Vagina (tissue), 2 donors: ENCODE data around the gene PTPRG. TPM values are rescaled to one million over a fixed set of nuclear protein-coding genes. Genes with fewer than 3 reads are reported as not detected.

Experiments
- DNase-seq, 2 donors: peaks; one replicate each; pipeline ENCODE4 v3.0.0-alpha.2; 2017; ENCODE audit errors: extremely low spot score in 2 of 2
- H3K27ac ChIP-seq: fragments of 200-600 bp; sonication (generic); one replicate; pipeline ENCODE4 v1.5.1; 2019
- H3K27me3 ChIP-seq: fragments of 200-600 bp; sonication (generic); one replicate; pipeline ENCODE4 v1.5.1; 2019
- H3K36me3 ChIP-seq, 2 donors: fragments of 200-600 bp; sonication (generic); one replicate each; pipeline ENCODE4 v1.5.1; 2017 to 2019
- H3K4me1 ChIP-seq: fragments of 200-600 bp; sonication (generic); one replicate; pipeline ENCODE4 v1.5.1; 2019
- H3K4me3 ChIP-seq, 2 donors: fragments of 200-600 bp; sonication (generic); 1 replicate in 1 of 2; 2 replicates in 1 of 2; pipeline ENCODE4 v1.5.1; 2016 to 2019
- H3K9me3 ChIP-seq: fragments of 200-600 bp; sonication (generic); one replicate; pipeline ENCODE4 v1.5.1; 2019
- CTCF ChIP-seq, 3 experiments: fragments of 450-650 bp in 2 of 3; fragments of 200-600 bp in 1 of 3; sonication (generic) in 1 of 3; IDR thresholded peaks; one replicate each; pipeline ENCODE4 v1.5.1; 2017 to 2019; ENCODE audit warnings: antibody characterized with exemption in 3 of 3, mild to moderate bottlenecking in 2 of 3, moderate library complexity in 2 of 3
- POLR2A ChIP-seq, 2 donors: fragments of 450-650 bp; IDR thresholded peaks; one replicate each; pipeline ENCODE4 v1.6.1; 2017; ENCODE audit warnings: antibody characterized with exemption in 2 of 2, mild to moderate bottlenecking in 2 of 2, moderate library complexity in 2 of 2
- POLR2AphosphoS5 ChIP-seq, 2 donors: sonication (generic); formaldehyde crosslinking; IDR thresholded peaks; one replicate each; pipeline ENCODE4 v1.9.0; 2017; ENCODE audit warnings: antibody characterized with exemption in 2 of 2, mild to moderate bottlenecking in 2 of 2, low read depth in 1 of 2; ENCODE audit not compliant: insufficient read depth in 1 of 2
- intact Hi-C: fragments of 100-400 bp; cut with DNase I; formaldehyde crosslinking; loops from one replicate; pipeline ENCODE4 v1.15.1; 2023
- total RNA-seq: library from RNA; depleted of rRNA; stranded (reverse); fragments of >200 nt; gene quantifications from one replicate; pipeline ENCODE4 v1.2.3, GENCODE V29; 2016

PTPRG gene
- total RNA-seq, 1 donor from 2014 or later: 47.6 TPM

- no peaks in the 10 kb centered on the region for H3K9me3 ChIP-seq
- TF ChIP-seq CTCF (IDR thresholded peaks at IDR 0.05) (no peak), POLR2AphosphoS5 (IDR thresholded peaks at IDR 0.05; ENCODE audit: insufficient read depth in 1 of 2, low read depth in 1 of 2) (no peak), POLR2A (IDR thresholded peaks at IDR 0.05) (no peak)
- H3K4me1 ChIP-seq: no peaks in the 10 kb centered on the region
- no peak overlapping the region for H3K4me3 ChIP-seq
- H3K27ac ChIP-seq: no peak overlapping the region
- intact Hi-C loops: loop anchor here (10.0 kb wide), 1 partner anchor 456 kb away; no protein-coding TSS in a partner anchor
- no peak for DNase-seq
- H3K27me3 ChIP-seq: no peaks in the 10 kb centered on the region
- no peaks in the 10 kb centered on the region for H3K36me3 ChIP-seq
Observed at GRCh38 chr3:62119139-62119538, 557.8 kb downstream of the PTPRG start.

GRCh38 chr3:62122819-62123218 lies 561.4 kb downstream of the PTPRG start:
- intact Hi-C loops: no loop called here
- Histone ChIP-seq H3K4me1 (no peaks in the 10 kb centered on the region), H3K27me3 (no peaks in the 10 kb centered on the region), H3K4me3 (no peak overlapping the region), H3K36me3 (no peaks in the 10 kb centered on the region), H3K9me3 (no peaks in the 10 kb centered on the region), H3K27ac (no peak overlapping the region)
- no peak for TF ChIP-seq POLR2A (IDR thresholded peaks at IDR 0.05)
- no peak for TF ChIP-seq CTCF (IDR thresholded peaks at IDR 0.05)
- TF ChIP-seq POLR2AphosphoS5 (IDR thresholded peaks at IDR 0.05; ENCODE audit: insufficient read depth in 1 of 2, low read depth in 1 of 2): no peak
- DNase-seq: no peak

GRCh38 chr3:62125380-62125779 lies 564.0 kb downstream of the PTPRG start:
- no peak for DNase-seq
- no peaks in the 10 kb centered on the region for H3K27me3 ChIP-seq
- no peak for TF ChIP-seq CTCF (IDR thresholded peaks at IDR 0.05)
- TF ChIP-seq POLR2A (IDR thresholded peaks at IDR 0.05): no peak
- no peak for TF ChIP-seq POLR2AphosphoS5 (IDR thresholded peaks at IDR 0.05; ENCODE audit: insufficient read depth in 1 of 2, low read depth in 1 of 2)
- H3K4me1 ChIP-seq: no peaks in the 10 kb centered on the region
- intact Hi-C loops: no loop called here
- no peak overlapping the region for H3K4me3 ChIP-seq
- H3K27ac ChIP-seq: no peak overlapping the region
- no peaks in the 10 kb centered on the region for H3K36me3 ChIP-seq
- H3K9me3 ChIP-seq: no peaks in the 10 kb centered on the region

- Histone ChIP-seq H3K36me3 (no peaks in the 10 kb centered on the region), H3K4me1 (no peaks in the 10 kb centered on the region), H3K4me3 (no peak overlapping the region), H3K9me3 (no peaks in the 10 kb centered on the region), H3K27me3 (no peaks in the 10 kb centered on the region), H3K27ac (no peak overlapping the region)
- intact Hi-C loops: no loop called here
- DNase-seq: no peak
- no peak for TF ChIP-seq POLR2AphosphoS5 (IDR thresholded peaks at IDR 0.05; ENCODE audit: insufficient read depth in 1 of 2, low read depth in 1 of 2)
Observed at GRCh38 chr3:62127116-62127515, 565.7 kb downstream of the PTPRG start.

GRCh38 chr3:62128051-62128450 lies 566.7 kb downstream of the PTPRG start:
- DNase-seq: no peak

More at GRCh38 chr3:62128051-62128450, 566.7 kb downstream of the PTPRG start:
- H3K27me3 ChIP-seq: no peaks in the 10 kb centered on the region
- H3K4me1 ChIP-seq: no peaks in the 10 kb centered on the region
- intact Hi-C loops: no loop called here
- H3K9me3 ChIP-seq: no peaks in the 10 kb centered on the region
- no peak overlapping the region for H3K4me3 ChIP-seq
- H3K36me3 ChIP-seq: no peaks in the 10 kb centered on the region
- no peak overlapping the region for H3K27ac ChIP-seq
- TF ChIP-seq CTCF (IDR thresholded peaks at IDR 0.05) (no peak), POLR2AphosphoS5 (IDR thresholded peaks at IDR 0.05; ENCODE audit: insufficient read depth in 1 of 2, low read depth in 1 of 2) (no peak), POLR2A (IDR thresholded peaks at IDR 0.05) (no peak)
